Activated CD4-positive, alpha-beta T cell treated with anti-CD3 and anti-CD28 coated beads for 36 hours (primary cell): ENCODE measurements around the gene C20orf204. TPM values are rescaled to one million over a fixed set of nuclear protein-coding genes. Genes with fewer than 3 reads are reported as not detected.

Experiments used
- ATAC-seq: fragments of 200-7000 bp; cut with Tn5 transposase; one replicate; pipeline ENCODE4 v1.10.0; 2021; ENCODE audit warnings: mild to moderate bottlenecking, moderate library complexity
- CTCF ChIA-PET: fragments of 350-600 bp; sonication (Branson Sonifier 250); formaldehyde crosslinking; loops from one replicate; lab custom pipeline; 2021; ENCODE audit warnings: antibody characterized with exemption; lab: Charles Lee
- POLR2A ChIA-PET: fragments of 350-600 bp; sonication (Branson Sonifier 250); formaldehyde crosslinking; loops from one replicate; lab custom pipeline; 2021; ENCODE audit warnings: antibody characterized with exemption, inconsistent platforms; lab: Charles Lee
- DNase-seq: peaks from one replicate; pipeline ENCODE4 v3.0.0-alpha.2; 2020
- H3K27ac Mint-ChIP-seq: one replicate; pipeline ENCODE4 v1.8.0; 2021; ENCODE audit warnings: mixed read lengths
- H3K27me3 Mint-ChIP-seq: one replicate; pipeline ENCODE4 v1.8.0; 2021; ENCODE audit warnings: mixed read lengths
- H3K36me3 Mint-ChIP-seq: one replicate; pipeline ENCODE4 v1.8.0; 2021; ENCODE audit warnings: low read depth, mixed read lengths
- H3K4me1 Mint-ChIP-seq: one replicate; pipeline ENCODE4 v1.8.0; 2021; ENCODE audit warnings: mixed read lengths
- H3K4me3 Mint-ChIP-seq: one replicate; pipeline ENCODE4 v1.8.0; 2021; ENCODE audit warnings: mild to moderate bottlenecking, moderate library complexity, mixed read lengths
- H3K9me3 Mint-ChIP-seq: one replicate; pipeline ENCODE4 v1.8.0; 2021; ENCODE audit warnings: low read depth, mixed read lengths
- intact Hi-C, 2 experiments: fragments of 100-400 bp; cut with DNase I in 1 of 2; cut with micrococcal nuclease in 1 of 2; formaldehyde crosslinking; loops; one replicate each; pipeline versions ENCODE4 v1.14.2 to v1.15.1; 2022 to 2024; cut with DNase I, micrococcal nuclease
- total RNA-seq, 2 experiments: library from RNA; stranded (reverse); gene quantifications; one replicate each; pipeline ENCODE4 v1.2.3, GENCODE V29; 2021

Gene C20orf204
- 1 to 10 TPM; 2.3 to 3.3 TPM for total RNA-seq

DNA sequence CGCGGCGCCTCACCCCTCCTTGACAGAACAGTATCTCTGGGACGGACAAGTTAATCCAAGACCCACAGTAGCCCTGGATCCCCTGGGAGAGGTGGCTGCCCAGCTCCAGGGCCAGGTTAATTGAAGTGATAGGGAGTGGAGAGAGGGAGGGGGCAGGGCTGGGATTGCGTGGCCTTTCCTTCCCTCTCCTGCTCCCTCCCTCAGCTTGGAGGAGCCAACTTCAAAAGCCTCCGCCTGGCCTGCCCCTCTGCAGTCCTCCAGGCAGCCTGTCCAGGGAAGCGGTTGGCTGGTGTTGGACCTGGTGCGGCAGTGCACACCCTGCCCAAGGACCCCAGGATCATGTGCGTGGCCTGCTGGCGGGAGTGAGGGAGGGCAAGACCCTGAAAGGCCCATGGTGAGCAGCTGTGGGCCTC lies at the start of gene C20orf204:
Gene C20orf204 (plus strand): TSS at position 250 of the 413 bp plus-strand sequence. CDS start 142 bp downstream, at position 392.
- H3K9me3 Mint-ChIP-seq = no peaks in the 10 kb centered on the region
- H3K4me1 Mint-ChIP-seq = peaks cover 49% of the 10 kb centered on the region
- CTCF ChIA-PET = interaction anchor here (0.6 kb wide), 1 partner anchor 411 kb away, joined by 3 read pairs; no protein-coding TSS in a partner anchor
- H3K36me3 Mint-ChIP-seq = peaks cover 18% of the 10 kb centered on the region
- no peak for ATAC-seq
- no peak for DNase-seq
- H3K27me3 Mint-ChIP-seq = peaks cover 2% of the 10 kb centered on the region
- H3K27ac Mint-ChIP-seq = peak within 1 kb of the TSS; percentile 90
- POLR2A ChIA-PET = no interaction called here
- intact Hi-C loops = loop anchor here in 1 of 2 experiments (5.0 kb wide), 1 partner anchor 299 kb away; the partner anchor contains the start of genes LIME1 and SLC2A4RG
- H3K4me3 Mint-ChIP-seq = peak within 1 kb of the TSS; percentile 21

GRCh38 chr20:64000906-64001305 lies 35.1 kb upstream of the C20orf204 start:
- no peaks in the 10 kb centered on the region for H3K27me3 Mint-ChIP-seq
- H3K36me3 Mint-ChIP-seq = peaks cover 53% of the 10 kb centered on the region
- H3K9me3 Mint-ChIP-seq = no peaks in the 10 kb centered on the region
- ATAC-seq (no peak), DNase-seq (no peak)
- intact Hi-C loops = no loop called here
- H3K27ac Mint-ChIP-seq = no peak overlapping the region
- no peak overlapping the region for H3K4me3 Mint-ChIP-seq
- ChIA-PET CTCF (no interaction called here), POLR2A (no interaction called here)
- H3K4me1 Mint-ChIP-seq = no peaks in the 10 kb centered on the region

DNA sequence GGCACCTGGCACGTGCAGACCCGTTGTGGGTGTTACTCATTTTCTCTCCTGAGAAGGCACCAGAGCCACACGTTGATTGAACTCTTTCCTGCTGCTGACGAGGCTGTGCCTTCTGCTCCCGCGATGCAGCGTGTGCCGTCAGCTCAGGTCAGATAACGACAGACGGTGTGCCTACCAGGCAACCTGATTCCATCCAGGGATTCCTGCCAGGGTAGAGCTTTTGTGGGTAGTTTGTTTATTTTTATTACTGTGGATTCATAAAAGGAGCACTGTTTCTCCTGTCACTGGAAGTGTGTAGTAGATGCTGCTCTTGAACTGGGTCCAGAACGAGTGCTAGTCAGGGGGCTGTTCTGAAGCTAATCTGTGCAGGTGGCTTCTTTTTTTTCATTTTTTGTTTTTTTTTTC lies 34.4 kb upstream of the C20orf204 start:
- H3K4me1 Mint-ChIP-seq = no peaks in the 10 kb centered on the region
- intact Hi-C loops = no loop called here
- ChIA-PET CTCF (interaction anchor here (0.6 to 0.8 kb wide), 2 partner anchors 35 to 55 kb away, joined by 3 read pairs; no protein-coding TSS in a partner anchor), POLR2A (no interaction called here)
- H3K27ac Mint-ChIP-seq = no peak overlapping the region
- H3K4me3 Mint-ChIP-seq = no peak overlapping the region
- peaks cover 58% of the 10 kb centered on the region for H3K36me3 Mint-ChIP-seq
- H3K27me3 Mint-ChIP-seq = no peaks in the 10 kb centered on the region
- H3K9me3 Mint-ChIP-seq = no peaks in the 10 kb centered on the region
- DNase-seq (no peak), ATAC-seq (no peak)

DNA sequence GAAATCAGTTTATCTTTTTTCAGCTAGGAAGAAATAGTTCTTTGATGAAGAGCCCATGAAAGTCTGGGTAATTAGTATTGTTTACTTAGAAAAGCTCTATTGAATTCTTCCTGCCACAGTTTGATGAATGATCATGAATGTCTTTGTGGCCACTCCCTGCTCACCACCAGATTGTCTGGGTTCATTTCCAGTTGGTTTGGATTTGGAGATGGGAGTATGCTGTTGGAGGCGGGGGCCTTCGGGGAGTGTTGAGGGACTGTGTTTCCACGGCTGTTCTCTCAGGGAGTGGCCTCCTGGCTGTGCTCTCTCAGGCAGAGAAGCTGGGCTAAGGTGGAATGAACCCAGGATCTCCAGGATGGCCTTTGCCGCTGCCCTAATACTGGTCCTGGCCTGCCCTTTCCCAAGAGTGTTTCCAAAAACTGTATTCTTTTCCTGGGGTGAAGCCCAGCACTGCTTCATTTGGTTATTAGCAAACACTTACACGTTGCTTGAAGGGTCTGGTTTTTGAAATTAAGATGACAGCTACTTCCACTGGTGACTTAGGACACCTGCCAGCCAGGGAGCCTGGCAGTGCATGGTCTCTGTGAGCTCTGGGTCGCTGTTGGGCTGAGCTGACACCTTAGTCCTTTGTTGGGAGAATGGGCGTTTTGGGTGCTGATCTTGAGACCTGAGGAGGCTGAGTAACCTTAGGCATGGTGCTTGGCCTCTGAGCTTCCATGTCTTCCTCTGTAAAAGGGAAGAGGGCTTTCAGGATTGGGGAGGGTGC lies 31.8 kb upstream of the C20orf204 start:
- Mint-ChIP-seq H3K4me1 (no peaks in the 10 kb centered on the region), H3K27ac (no peak overlapping the region), H3K27me3 (no peaks in the 10 kb centered on the region), H3K36me3 (peaks cover 65% of the 10 kb centered on the region), H3K9me3 (peaks cover 5% of the 10 kb centered on the region), H3K4me3 (no peak overlapping the region)
- ChIA-PET POLR2A (no interaction called here), CTCF (interaction anchor here (0.7 to 1.2 kb wide), 2 partner anchors 34 to 342 kb away, joined by 3 to 4 read pairs; no protein-coding TSS in a partner anchor)
- intact Hi-C loops = no loop called here
- no peak for DNase-seq
- no peak for ATAC-seq

GRCh38 chr20:64005394-64005793 lies 30.6 kb upstream of the C20orf204 start:
- Mint-ChIP-seq H3K36me3 (peaks cover 69% of the 10 kb centered on the region), H3K4me3 (no peak overlapping the region), H3K9me3 (peaks cover 8% of the 10 kb centered on the region), H3K27ac (no peak overlapping the region), H3K27me3 (no peaks in the 10 kb centered on the region), H3K4me1 (peaks cover 6% of the 10 kb centered on the region)
- DNase-seq (no peak), ATAC-seq (no peak)
- intact Hi-C loops = no loop called here
- POLR2A ChIA-PET = no interaction called here
- CTCF ChIA-PET = no interaction called here

- ChIA-PET POLR2A (interaction anchor here (0.6 kb wide), 1 partner anchor 69 kb away, joined by 3 read pairs; no protein-coding TSS in a partner anchor), CTCF (interaction anchor here (1.2 kb wide), 1 partner anchor 32 kb away, joined by 3 read pairs; no protein-coding TSS in a partner anchor)
- Mint-ChIP-seq H3K4me3 (no peak overlapping the region), H3K9me3 (peaks cover 8% of the 10 kb centered on the region), H3K27me3 (no peaks in the 10 kb centered on the region), H3K4me1 (peaks cover 16% of the 10 kb centered on the region), H3K27ac (no peak overlapping the region), H3K36me3 (peaks cover 74% of the 10 kb centered on the region)
- intact Hi-C loops = no loop called here
- ATAC-seq (no peak), DNase-seq (no peak)
These were observed 29.5 kb upstream of the C20orf204 start for GRCh38 chr20:64006490-64006889.

- DNase-seq (no peak), ATAC-seq (no peak)
- ChIA-PET POLR2A (interaction anchor here (0.6 kb wide), 2 partner anchors 27 to 70 kb away, joined by 3 read pairs; no protein-coding TSS in a partner anchor), CTCF (interaction anchor here (1.2 kb wide), 1 partner anchor 31 kb away, joined by 3 read pairs; no protein-coding TSS in a partner anchor)
- H3K36me3 Mint-ChIP-seq = peaks cover 72% of the 10 kb centered on the region
- peaks cover 17% of the 10 kb centered on the region for H3K4me1 Mint-ChIP-seq
- H3K9me3 Mint-ChIP-seq = peaks cover 8% of the 10 kb centered on the region
- intact Hi-C loops = no loop called here
- no peak overlapping the region for H3K4me3 Mint-ChIP-seq
- no peaks in the 10 kb centered on the region for H3K27me3 Mint-ChIP-seq
- no peak overlapping the region for H3K27ac Mint-ChIP-seq
These were observed 29.1 kb upstream of the C20orf204 start for GRCh38 chr20:64006902-64007301.

- no peak overlapping the region for H3K4me3 Mint-ChIP-seq
These were observed 26.1 kb upstream of the C20orf204 start for GRCh38 chr20:64009811-64010387.

DNA sequence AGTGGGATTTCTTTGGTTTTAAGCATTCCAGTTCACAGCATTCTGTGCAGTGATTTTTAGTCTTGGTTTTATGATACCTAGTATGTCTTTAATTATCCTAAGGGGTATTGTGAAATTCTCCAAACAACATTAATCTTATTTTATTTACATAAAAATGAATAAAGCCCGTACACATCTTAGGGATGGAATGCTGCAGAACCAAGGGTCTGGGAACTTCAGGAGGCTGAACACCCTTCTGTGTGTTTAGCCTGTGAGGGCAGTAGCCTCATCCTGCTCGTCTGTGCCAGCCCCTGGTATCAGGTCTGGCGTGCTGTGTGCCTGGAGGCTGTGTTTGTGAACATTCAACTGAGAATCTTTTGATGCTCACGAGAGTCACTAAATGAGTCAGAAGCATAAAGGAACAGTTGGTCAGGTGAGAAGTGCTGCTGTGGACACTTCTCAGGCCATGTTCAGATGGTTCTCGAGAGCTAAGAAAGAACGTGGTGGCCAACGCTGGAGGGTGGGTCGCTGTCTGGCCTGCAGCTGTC lies 25.2 kb upstream of the C20orf204 start:
- DNase-seq (no peak), ATAC-seq (peak; percentile 33)
- H3K4me3 Mint-ChIP-seq = no peak overlapping the region
- intact Hi-C loops = no loop called here
- H3K27ac Mint-ChIP-seq = peak overlapping the region; percentile 83
- H3K9me3 Mint-ChIP-seq = peaks cover 8% of the 10 kb centered on the region
- ChIA-PET CTCF (interaction anchor here (1.6 kb wide), 1 partner anchor 20 kb away, joined by 3 read pairs; no protein-coding TSS in a partner anchor), POLR2A (no interaction called here)
- peaks cover 32% of the 10 kb centered on the region for H3K4me1 Mint-ChIP-seq
- H3K36me3 Mint-ChIP-seq = peaks cover 76% of the 10 kb centered on the region
- no peaks in the 10 kb centered on the region for H3K27me3 Mint-ChIP-seq

More at GRCh38 chr20:64009811-64010387, 26.1 kb upstream of the C20orf204 start:
- peaks cover 75% of the 10 kb centered on the region for H3K36me3 Mint-ChIP-seq
- no peaks in the 10 kb centered on the region for H3K27me3 Mint-ChIP-seq
- POLR2A ChIA-PET = no interaction called here
- intact Hi-C loops = no loop called here
- H3K27ac Mint-ChIP-seq = peak overlapping the region; percentile 33
- ATAC-seq = no peak
- DNase-seq = no peak
- peaks cover 8% of the 10 kb centered on the region for H3K9me3 Mint-ChIP-seq
- CTCF ChIA-PET = interaction anchor here (1.6 kb wide), 1 partner anchor 19 kb away, joined by 3 read pairs; no protein-coding TSS in a partner anchor
- H3K4me1 Mint-ChIP-seq = peaks cover 32% of the 10 kb centered on the region

DNA sequence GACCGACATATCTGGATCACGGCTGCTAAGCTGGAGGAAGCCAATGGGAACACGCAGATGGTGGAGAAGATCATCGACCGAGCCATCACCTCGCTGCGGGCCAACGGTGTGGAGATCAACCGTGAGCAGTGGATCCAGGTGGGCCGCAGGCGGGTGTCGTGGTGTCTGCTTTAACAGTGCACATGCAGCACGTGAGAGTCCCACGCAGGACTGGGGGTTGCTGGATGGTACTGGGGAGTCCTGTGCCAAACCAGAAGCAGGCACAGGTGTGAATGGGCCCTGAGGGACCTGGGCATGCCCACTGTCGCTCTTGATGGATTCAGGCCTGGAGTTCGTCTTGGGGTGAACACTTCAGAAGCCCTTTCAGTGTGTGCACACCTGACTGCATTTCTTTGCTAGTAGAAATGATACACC lies 24.6 kb upstream of the C20orf204 start:
- POLR2A ChIA-PET = no interaction called here
- peak; percentile 25 for DNase-seq
- Mint-ChIP-seq H3K9me3 (peaks cover 8% of the 10 kb centered on the region), H3K36me3 (peaks cover 72% of the 10 kb centered on the region), H3K27me3 (no peaks in the 10 kb centered on the region), H3K4me3 (no peak overlapping the region), H3K4me1 (peaks cover 32% of the 10 kb centered on the region), H3K27ac (peak overlapping the region; percentile 83)
- CTCF ChIA-PET = no interaction called here
- intact Hi-C loops = no loop called here
- ATAC-seq = no peak
